Activated CD8-positive, alpha-beta T cell treated with anti-CD3 and anti-CD28 coated beads, Interleukin-2, amount 10 ng/mL, durations not matched to agents 7 days and 5 days (primary cell): ENCODE measurements around the gene SEMG1. TPM values are rescaled to one million over a fixed set of nuclear protein-coding genes. Genes with fewer than 3 reads are reported as not detected.

Source experiments
- ATAC-seq: fragments of 150-1000 bp; cut with Tn5 transposase; one replicate; pipeline ENCODE4 v1.10.0; 2021; ENCODE audit warnings: moderate library complexity
- CTCF ChIA-PET: fragments of 350-600 bp; sonication (Branson Sonifier 250); formaldehyde crosslinking; loops from one replicate; lab custom pipeline; 2021; ENCODE audit warnings: antibody characterized with exemption; lab: Charles Lee
- POLR2A ChIA-PET: fragments of 350-600 bp; sonication (Branson Sonifier 250); formaldehyde crosslinking; loops from one replicate; lab custom pipeline; 2021; ENCODE audit warnings: antibody characterized with exemption; lab: Charles Lee
- DNase-seq: peaks from one replicate; pipeline ENCODE4 v3.0.0-alpha.2; 2020
- H3K27ac Mint-ChIP-seq: one replicate; pipeline ENCODE4 v1.8.0; 2021; ENCODE audit warnings: mild to moderate bottlenecking, mixed read lengths
- H3K27me3 Mint-ChIP-seq: one replicate; pipeline ENCODE4 v1.8.0; 2021; ENCODE audit warnings: low read depth, mixed read lengths
- H3K36me3 Mint-ChIP-seq: one replicate; pipeline ENCODE4 v1.8.0; 2021; ENCODE audit warnings: low read depth, mixed read lengths
- H3K4me1 Mint-ChIP-seq: one replicate; pipeline ENCODE4 v1.8.0; 2021; ENCODE audit warnings: low read depth, mixed read lengths
- H3K4me3 Mint-ChIP-seq: one replicate; pipeline ENCODE4 v1.8.0; 2021; ENCODE audit warnings: mild to moderate bottlenecking, mixed read lengths
- H3K9me3 Mint-ChIP-seq: one replicate; pipeline ENCODE4 v1.8.0; 2022; ENCODE audit warnings: mixed read lengths; ENCODE audit not compliant: insufficient read depth
- total RNA-seq, 2 experiments: library from RNA; stranded (reverse); gene quantifications; one replicate each; pipeline ENCODE4 v1.2.3, GENCODE V29; 2021

The SEMG1 gene
- total RNA-seq, 2 experiments from 2014 or later = not detected

DNA sequence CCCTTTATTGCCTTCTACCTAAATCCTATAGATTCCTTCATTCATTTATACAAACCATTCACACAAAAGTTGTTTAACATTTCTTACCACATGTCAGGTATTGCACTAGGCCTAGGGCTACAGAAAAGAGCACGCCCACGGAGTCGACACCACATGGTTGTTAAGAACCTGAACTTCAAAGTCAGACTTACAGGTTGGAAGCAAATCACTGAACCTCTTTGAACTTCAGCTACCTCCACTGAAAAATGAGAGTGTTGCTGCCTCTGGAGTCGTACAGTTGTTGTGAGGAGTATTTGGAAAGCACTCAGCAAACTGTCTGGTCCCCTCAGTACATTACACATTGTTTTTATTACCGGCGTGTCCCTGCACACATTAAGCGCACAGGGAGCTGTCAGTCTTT, 50.9 kb downstream of the SEMG1 start:
- ChIA-PET POLR2A (no interaction called here), CTCF (no interaction called here)
- ATAC-seq (no peak), DNase-seq (no peak)
- Mint-ChIP-seq H3K4me3 (no peak overlapping the region), H3K27ac (no peak overlapping the region), H3K9me3 (no peaks in the 10 kb centered on the region), H3K27me3 (peaks cover 23% of the 10 kb centered on the region), H3K4me1 (no peaks in the 10 kb centered on the region), H3K36me3 (no peaks in the 10 kb centered on the region)

DNA sequence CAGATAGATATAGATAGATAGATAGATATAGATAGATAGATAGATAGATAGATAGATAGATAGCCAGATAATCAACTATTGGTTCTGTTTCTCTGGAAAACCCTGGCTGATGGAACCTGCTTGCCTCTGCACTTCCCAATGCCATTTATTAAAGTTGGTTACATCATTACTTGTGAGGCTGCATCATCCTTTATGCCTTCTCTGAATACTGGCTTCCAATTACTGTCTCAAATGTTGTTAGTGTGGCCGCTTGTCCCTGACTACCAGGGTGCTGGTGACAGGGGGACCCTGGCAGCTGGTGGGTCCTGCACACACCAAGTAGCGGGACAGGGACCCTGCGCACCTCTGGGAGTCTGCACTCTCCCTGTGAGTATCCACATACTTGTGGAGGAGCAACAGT, 51.4 kb downstream of the SEMG1 start:
- Mint-ChIP-seq H3K4me1 (no peaks in the 10 kb centered on the region), H3K9me3 (no peaks in the 10 kb centered on the region), H3K36me3 (no peaks in the 10 kb centered on the region), H3K27me3 (peaks cover 26% of the 10 kb centered on the region), H3K4me3 (no peak overlapping the region), H3K27ac (no peak overlapping the region)
- ChIA-PET POLR2A (no interaction called here), CTCF (interaction anchor here (0.9 kb wide), 1 partner anchor 32 kb away, joined by 3 read pairs; no protein-coding TSS in a partner anchor)
- DNase-seq (no peak), ATAC-seq (no peak)

DNA sequence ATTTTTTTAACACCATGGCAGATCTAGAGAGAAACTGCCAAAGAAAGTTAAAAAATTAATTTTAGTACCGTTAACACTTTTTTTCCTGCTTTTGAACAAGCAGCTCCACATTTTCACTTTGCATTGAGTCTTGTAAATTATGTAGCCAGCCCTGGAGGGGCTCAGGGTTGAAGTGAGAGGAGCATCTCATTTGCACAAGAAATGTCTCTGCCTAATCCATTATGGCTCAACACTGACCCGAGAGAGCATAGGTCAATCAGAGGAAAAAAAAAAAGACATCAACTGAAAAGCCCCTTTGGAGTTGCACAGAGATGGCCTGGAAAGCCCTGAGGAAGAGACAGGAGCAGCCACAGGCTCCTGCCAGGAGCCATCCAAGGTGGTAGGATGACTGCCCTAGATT, 51.8 kb downstream of the SEMG1 start:
- CTCF ChIA-PET = interaction anchor here (0.8 to 0.9 kb wide), 2 partner anchors 32 to 34 kb away, joined by 3 read pairs; no protein-coding TSS in a partner anchor
- Mint-ChIP-seq H3K4me1 (no peaks in the 10 kb centered on the region), H3K27ac (no peak overlapping the region), H3K27me3 (peaks cover 26% of the 10 kb centered on the region), H3K4me3 (no peak overlapping the region), H3K36me3 (no peaks in the 10 kb centered on the region), H3K9me3 (no peaks in the 10 kb centered on the region)
- POLR2A ChIA-PET = no interaction called here
- ATAC-seq = no peak
- DNase-seq = no peak

Other genes starting within 250 kb of the SEMG1 start
- gene TOMM34, start 246.6 kb upstream of the SEMG1 start, total RNA-seq = 10 to 100 TPM; 20.2 to 20.3 TPM
- 100 to 1,000 TPM; 159 to 164 TPM for gene STK4, start 240.5 kb upstream of the SEMG1 start, total RNA-seq
- under 1 TPM; 0.05 to 0.11 TPM for gene KCNS1, start 105.9 kb upstream of the SEMG1 start, total RNA-seq
- not detected for gene WFDC5, start 91.9 kb upstream of the SEMG1 start, total RNA-seq
- gene WFDC12, start 82.6 kb upstream of the SEMG1 start, total RNA-seq = not detected
- gene PI3, start 32.1 kb upstream of the SEMG1 start, total RNA-seq = not detected
- not detected for gene SEMG2, start 14.3 kb downstream of the SEMG1 start, total RNA-seq
- gene SLPI, start 47.5 kb downstream of the SEMG1 start, total RNA-seq = not detected
- not detected for gene RBPJL, start 99.8 kb downstream of the SEMG1 start, total RNA-seq
- under 1 TPM in 1 of 2 experiments, not detected in 1; 0.39 TPM for gene MATN4, start 101.3 kb downstream of the SEMG1 start, total RNA-seq
- 1 to 10 TPM; 6.6 to 6.7 TPM for gene SDC4, start 141.4 kb downstream of the SEMG1 start, total RNA-seq
- 10 to 100 TPM; 28.0 to 30.8 TPM for gene SYS1, start 156.1 kb downstream of the SEMG1 start, total RNA-seq
- gene TP53TG5, start 171.3 kb downstream of the SEMG1 start, total RNA-seq = under 1 TPM in 1 of 2 experiments, not detected in 1; 0.16 TPM
- 1 to 10 TPM; 8.1 to 10.0 TPM for gene DBNDD2, start 201.3 kb downstream of the SEMG1 start, total RNA-seq
- 10 to 100 TPM; 59.6 to 62.4 TPM for gene PIGT, start 209.1 kb downstream of the SEMG1 start, total RNA-seq